Astrocyte (in vitro differentiated cells and primary cell): ENCODE data around the gene ERN1. TPM values are rescaled to one million over a fixed set of nuclear protein-coding genes. Genes with fewer than 3 reads are reported as not detected.

Source experiments
- DNase-seq: peaks from one replicate; pipeline ENCODE4 v3.0.0-alpha.2; 2010; ENCODE audit warnings: low read depth
- FAIRE-seq: peaks from 2 replicates; lab custom pipeline; 2011; peaks lifted over from hg19 to GRCh38; lab: Jason Lieb, UNC
- H2AFZ ChIP-seq: 2 replicates; pipeline ENCODE4 v1.6.0; 2012; ENCODE audit warnings: low read depth, low read length, inconsistent platforms
- H3K27ac ChIP-seq: 2 replicates; pipeline ENCODE4 v1.5.1; 2011; ENCODE audit warnings: low read depth, low read length, inconsistent platforms
- H3K27me3 ChIP-seq: 2 replicates; pipeline ENCODE4 v1.6.0; 2011; ENCODE audit warnings: low read length, inconsistent platforms; ENCODE audit not compliant: insufficient read depth
- H3K36me3 ChIP-seq: 2 replicates; pipeline ENCODE4 v1.5.1; 2011; ENCODE audit warnings: low read length, inconsistent platforms; ENCODE audit not compliant: insufficient read depth
- H3K4me1 ChIP-seq: 2 replicates; pipeline ENCODE4 v1.5.1; 2011; ENCODE audit warnings: low read length, inconsistent platforms; ENCODE audit not compliant: insufficient read depth
- H3K4me2 ChIP-seq: 2 replicates; pipeline ENCODE4 v1.6.0; 2012; ENCODE audit warnings: low read length, inconsistent platforms
- H3K4me3 ChIP-seq: 2 replicates; pipeline ENCODE4 v1.5.1; 2011; ENCODE audit warnings: low read depth, mild to moderate bottlenecking, low read length, inconsistent platforms; ENCODE audit not compliant: insufficient read depth
- H3K79me2 ChIP-seq: 2 replicates; pipeline ENCODE4 v1.6.0; 2012; ENCODE audit warnings: mild to moderate bottlenecking, low read length, inconsistent platforms; ENCODE audit not compliant: insufficient read depth
- H3K9ac ChIP-seq: 2 replicates; pipeline ENCODE4 v1.6.0; 2012; ENCODE audit warnings: mild to moderate bottlenecking, low read length, inconsistent platforms
- H3K9me3 ChIP-seq: 2 replicates; pipeline ENCODE4 v1.5.1; 2012; ENCODE audit warnings: low read depth, mild to moderate bottlenecking, low read length, inconsistent platforms; ENCODE audit not compliant: insufficient read depth
- H4K20me1 ChIP-seq: 2 replicates; pipeline ENCODE4 v1.6.0; 2012; ENCODE audit warnings: low read length, inconsistent platforms; ENCODE audit not compliant: insufficient read depth
- H3K27ac Mint-ChIP-seq: one replicate; pipeline ENCODE4 v1.8.0; 2021; ENCODE audit warnings: mild to moderate bottlenecking, mixed read lengths; ENCODE audit not compliant: unreplicated experiment
- H3K27me3 Mint-ChIP-seq: one replicate; pipeline ENCODE4 v1.8.0; 2021; ENCODE audit warnings: low read depth, mixed read lengths; ENCODE audit not compliant: unreplicated experiment
- H3K36me3 Mint-ChIP-seq: one replicate; pipeline ENCODE4 v1.8.0; 2021; ENCODE audit warnings: low read depth, mixed read lengths; ENCODE audit not compliant: unreplicated experiment
- H3K4me1 Mint-ChIP-seq: one replicate; pipeline ENCODE4 v1.8.0; 2021; ENCODE audit warnings: low read depth, mixed read lengths; ENCODE audit not compliant: unreplicated experiment
- H3K4me3 Mint-ChIP-seq: one replicate; pipeline ENCODE4 v1.8.0; 2021; ENCODE audit warnings: mild to moderate bottlenecking, moderate library complexity, mixed read lengths; ENCODE audit not compliant: unreplicated experiment
- H3K9me3 Mint-ChIP-seq: one replicate; pipeline ENCODE4 v1.8.0; 2021; ENCODE audit warnings: mild to moderate bottlenecking, mixed read lengths; ENCODE audit not compliant: unreplicated experiment
- EZH2 ChIP-seq: IDR thresholded peaks from 2 replicates; pipeline ENCODE4 v1.6.1; 2012; ENCODE audit warnings: mild to moderate bottlenecking, low read length, inconsistent platforms; ENCODE audit not compliant: insufficient read depth
- total RNA-seq: library from RNA; stranded (reverse); gene quantifications from 2 replicates; pipeline ENCODE4 v1.2.1, GENCODE V29; 2021
- TF ChIP-seq, protein P1 (sequence below): IDR thresholded peaks from 2 replicates; pipeline ENCODE4 v1.5.1; 2011; ENCODE audit warnings: low read depth, mild to moderate bottlenecking, inconsistent platforms, low read length, moderate library complexity; ENCODE audit not compliant: insufficient read depth

Gene ERN1
- total RNA-seq, 1 donor from 2014 or later, result 11.7 TPM

DNA sequence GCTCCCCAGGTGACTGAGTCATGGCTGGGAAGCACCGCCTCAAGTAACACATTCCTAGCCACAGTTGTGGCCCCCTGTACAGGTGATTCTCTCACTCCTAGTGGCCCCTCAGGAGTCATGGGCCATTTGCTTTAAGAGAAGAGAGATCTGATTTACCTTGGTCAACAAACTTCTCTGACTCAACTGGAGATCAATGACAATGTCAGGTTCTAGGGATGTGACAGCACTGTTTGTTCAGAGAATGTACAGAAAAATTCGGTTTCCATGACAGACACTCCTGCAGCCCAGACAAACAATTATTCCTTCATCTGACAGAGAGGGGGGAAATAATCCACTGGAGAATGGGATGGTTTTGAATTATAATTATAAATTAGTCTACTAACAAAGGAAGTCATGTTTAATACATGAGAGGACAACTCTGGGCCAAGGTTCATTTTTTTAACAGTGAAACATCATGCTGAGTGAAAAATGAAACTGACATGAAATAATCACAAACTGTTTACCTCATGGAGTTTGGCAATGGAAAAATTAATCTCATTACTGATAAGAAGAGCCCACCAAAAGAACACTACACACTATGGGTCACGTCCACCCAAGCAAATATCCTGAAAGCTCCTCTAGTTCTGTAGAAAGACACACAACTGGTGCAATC, 9.7 kb downstream of the ERN1 start:
- DNase-seq (no peak), FAIRE-seq (no peak)
- Histone ChIP-seq H3K9ac (no peak overlapping the region), H3K4me2 (no peak overlapping the region), H3K27me3 (no peaks in the 10 kb centered on the region), H3K4me1 (peaks cover 4% of the 10 kb centered on the region), H2AFZ (no peak overlapping the region), H3K9me3 (no peaks in the 10 kb centered on the region), H3K79me2 (peaks cover 9% of the 10 kb centered on the region), H4K20me1 (peaks cover 41% of the 10 kb centered on the region), H3K4me3 (no peak overlapping the region), H3K36me3 (no peaks in the 10 kb centered on the region), H3K27ac (no peak overlapping the region)
- Mint-ChIP-seq H3K27ac (no peak overlapping the region), H3K4me1 (peaks cover 2% of the 10 kb centered on the region), H3K27me3 (no peaks in the 10 kb centered on the region), H3K36me3 (peaks cover 7% of the 10 kb centered on the region), H3K9me3 (peaks cover 2% of the 10 kb centered on the region), H3K4me3 (no peak overlapping the region)
- TF ChIP-seq EZH2, result no peak
- TF ChIP-seq, protein P1, sequence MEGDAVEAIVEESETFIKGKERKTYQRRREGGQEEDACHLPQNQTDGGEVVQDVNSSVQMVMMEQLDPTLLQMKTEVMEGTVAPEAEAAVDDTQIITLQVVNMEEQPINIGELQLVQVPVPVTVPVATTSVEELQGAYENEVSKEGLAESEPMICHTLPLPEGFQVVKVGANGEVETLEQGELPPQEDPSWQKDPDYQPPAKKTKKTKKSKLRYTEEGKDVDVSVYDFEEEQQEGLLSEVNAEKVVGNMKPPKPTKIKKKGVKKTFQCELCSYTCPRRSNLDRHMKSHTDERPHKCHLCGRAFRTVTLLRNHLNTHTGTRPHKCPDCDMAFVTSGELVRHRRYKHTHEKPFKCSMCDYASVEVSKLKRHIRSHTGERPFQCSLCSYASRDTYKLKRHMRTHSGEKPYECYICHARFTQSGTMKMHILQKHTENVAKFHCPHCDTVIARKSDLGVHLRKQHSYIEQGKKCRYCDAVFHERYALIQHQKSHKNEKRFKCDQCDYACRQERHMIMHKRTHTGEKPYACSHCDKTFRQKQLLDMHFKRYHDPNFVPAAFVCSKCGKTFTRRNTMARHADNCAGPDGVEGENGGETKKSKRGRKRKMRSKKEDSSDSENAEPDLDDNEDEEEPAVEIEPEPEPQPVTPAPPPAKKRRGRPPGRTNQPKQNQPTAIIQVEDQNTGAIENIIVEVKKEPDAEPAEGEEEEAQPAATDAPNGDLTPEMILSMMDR, result no peak

DNA sequence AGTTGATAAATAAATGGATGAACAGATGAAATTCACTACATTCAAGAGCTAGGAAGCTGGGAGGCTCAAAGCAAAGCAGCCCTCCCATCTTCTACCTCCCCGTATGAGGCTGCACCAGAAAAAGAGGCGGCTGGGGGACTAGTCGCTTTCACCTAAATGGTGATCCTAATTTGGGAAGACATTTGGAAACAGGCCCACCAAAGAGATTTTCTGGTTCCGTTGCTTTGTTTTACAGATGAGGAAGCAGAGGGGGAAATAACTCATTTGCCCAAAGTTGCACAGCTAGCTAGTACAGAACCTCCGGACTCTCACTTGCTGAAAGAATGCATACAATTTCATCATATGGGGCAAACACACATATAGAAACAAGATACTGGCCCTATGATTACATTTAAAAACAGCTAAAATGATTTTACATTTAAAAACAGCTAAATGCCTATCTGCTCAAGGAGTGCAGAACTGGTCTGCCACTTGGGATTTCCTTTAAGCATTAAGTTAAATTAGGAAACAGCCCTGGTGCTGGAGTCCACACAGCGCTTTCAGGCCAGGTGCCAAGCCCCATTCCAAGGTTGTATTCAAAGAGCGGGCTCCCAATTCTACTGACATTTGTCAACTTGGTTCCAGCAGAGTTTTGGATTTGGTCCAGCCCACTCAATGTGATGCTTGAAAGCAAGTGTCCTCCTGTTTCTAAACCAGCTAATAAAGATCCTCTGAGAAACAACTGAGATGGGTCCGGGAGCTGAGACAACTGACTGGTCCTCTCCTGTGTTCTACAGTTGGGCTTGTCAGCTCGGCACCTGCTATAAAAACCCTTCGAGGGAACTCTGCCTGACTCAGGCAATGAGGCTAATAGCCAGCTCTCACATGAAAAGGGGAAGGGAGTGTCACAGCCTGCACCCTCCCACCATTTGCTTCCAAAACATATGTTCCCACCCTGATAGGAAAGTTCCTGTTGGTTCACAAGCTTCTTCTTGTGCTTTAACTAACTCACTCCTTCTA, 11.7 kb downstream of the ERN1 start:
- no peak overlapping the region for H3K4me3 Mint-ChIP-seq
- no peaks in the 10 kb centered on the region for H3K27me3 ChIP-seq
- H3K9ac ChIP-seq, result no peak overlapping the region
- FAIRE-seq (no peak), DNase-seq (no peak)
- H3K27ac ChIP-seq, result no peak overlapping the region
- H3K27ac Mint-ChIP-seq, result no peak overlapping the region
- H3K36me3 ChIP-seq, result no peaks in the 10 kb centered on the region
- peaks cover 4% of the 10 kb centered on the region for H3K79me2 ChIP-seq
- peaks cover 4% of the 10 kb centered on the region for H3K9me3 Mint-ChIP-seq
- no peak for TF ChIP-seq EZH2
- TF ChIP-seq, protein P1, result no peak
- H3K4me3 ChIP-seq, result no peak overlapping the region
- no peak overlapping the region for H2AFZ ChIP-seq
- peaks cover 2% of the 10 kb centered on the region for H3K4me1 Mint-ChIP-seq
- peaks cover 45% of the 10 kb centered on the region for H4K20me1 ChIP-seq
- peaks cover 10% of the 10 kb centered on the region for H3K36me3 Mint-ChIP-seq
- no peak overlapping the region for H3K4me2 ChIP-seq
- no peaks in the 10 kb centered on the region for H3K27me3 Mint-ChIP-seq
- peaks cover 4% of the 10 kb centered on the region for H3K4me1 ChIP-seq
- H3K9me3 ChIP-seq, result no peaks in the 10 kb centered on the region
